ENCODE results near the gene KLHL29.

DNA sequence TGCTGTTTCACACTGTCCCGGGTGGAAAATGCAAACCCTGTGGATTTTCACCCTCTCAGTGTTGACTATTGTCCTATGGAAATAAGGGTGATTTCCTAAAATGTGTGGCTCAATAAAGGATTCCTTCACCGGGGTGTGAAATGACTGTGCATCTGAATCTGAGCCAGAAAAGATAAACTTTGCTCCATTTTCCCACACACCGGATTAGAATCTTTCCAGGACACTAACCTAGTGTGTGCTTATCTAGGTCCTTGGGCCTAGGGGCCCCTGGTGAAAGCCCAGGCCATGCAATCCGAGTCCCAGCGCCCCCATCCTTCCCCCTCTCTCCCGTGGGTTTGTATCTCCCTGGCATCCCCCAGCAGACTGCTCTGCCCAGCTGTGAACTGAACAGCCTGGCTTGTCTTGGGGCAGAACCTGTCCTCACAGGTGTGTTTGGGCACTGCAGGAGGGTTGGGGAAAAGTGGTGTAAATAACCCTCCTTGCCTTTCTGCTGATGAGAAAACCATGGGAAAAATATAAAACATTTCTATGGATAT is 17.3 kb downstream of the KLHL29 start:
- TF ChIP-seq, protein P1, sequence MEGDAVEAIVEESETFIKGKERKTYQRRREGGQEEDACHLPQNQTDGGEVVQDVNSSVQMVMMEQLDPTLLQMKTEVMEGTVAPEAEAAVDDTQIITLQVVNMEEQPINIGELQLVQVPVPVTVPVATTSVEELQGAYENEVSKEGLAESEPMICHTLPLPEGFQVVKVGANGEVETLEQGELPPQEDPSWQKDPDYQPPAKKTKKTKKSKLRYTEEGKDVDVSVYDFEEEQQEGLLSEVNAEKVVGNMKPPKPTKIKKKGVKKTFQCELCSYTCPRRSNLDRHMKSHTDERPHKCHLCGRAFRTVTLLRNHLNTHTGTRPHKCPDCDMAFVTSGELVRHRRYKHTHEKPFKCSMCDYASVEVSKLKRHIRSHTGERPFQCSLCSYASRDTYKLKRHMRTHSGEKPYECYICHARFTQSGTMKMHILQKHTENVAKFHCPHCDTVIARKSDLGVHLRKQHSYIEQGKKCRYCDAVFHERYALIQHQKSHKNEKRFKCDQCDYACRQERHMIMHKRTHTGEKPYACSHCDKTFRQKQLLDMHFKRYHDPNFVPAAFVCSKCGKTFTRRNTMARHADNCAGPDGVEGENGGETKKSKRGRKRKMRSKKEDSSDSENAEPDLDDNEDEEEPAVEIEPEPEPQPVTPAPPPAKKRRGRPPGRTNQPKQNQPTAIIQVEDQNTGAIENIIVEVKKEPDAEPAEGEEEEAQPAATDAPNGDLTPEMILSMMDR (conservative IDR thresholded peaks at IDR 0.05; ENCODE audit: low read depth, low read length) = no peak
- no peak for TF ChIP-seq EZH2 (IDR thresholded peaks at IDR 0.05; ENCODE audit: borderline replicate concordance, low read depth, low read length, poor library complexity, severe bottlenecking)
